Endothelial cell of umbilical vein (primary cell): ENCODE results near the gene PBXIP1.

Experiments
- POLR2AphosphoS5 ChIP-seq: IDR thresholded peaks from 2 replicates; pipeline ENCODE4 v1.6.1; 2012; ENCODE audit warnings: low read depth, mild to moderate bottlenecking, control low read depth, low read length, moderate library complexity; ENCODE audit not compliant: insufficient read depth
- TF ChIP-seq, protein P1 (sequence below), 2 donors: IDR thresholded peaks; 1 replicate in 1 of 2; 2 replicates in 1 of 2; pipeline ENCODE4 v1.5.1; 2011; ENCODE audit warnings: low read length in 2 of 2, mild to moderate bottlenecking in 2 of 2, moderate library complexity in 2 of 2, control low read depth in 1 of 2, inconsistent platforms in 1 of 2, low read depth in 1 of 2; ENCODE audit not compliant: insufficient read depth in 1 of 2; ENCODE audit errors: extremely low read depth in 1 of 2

DNA sequence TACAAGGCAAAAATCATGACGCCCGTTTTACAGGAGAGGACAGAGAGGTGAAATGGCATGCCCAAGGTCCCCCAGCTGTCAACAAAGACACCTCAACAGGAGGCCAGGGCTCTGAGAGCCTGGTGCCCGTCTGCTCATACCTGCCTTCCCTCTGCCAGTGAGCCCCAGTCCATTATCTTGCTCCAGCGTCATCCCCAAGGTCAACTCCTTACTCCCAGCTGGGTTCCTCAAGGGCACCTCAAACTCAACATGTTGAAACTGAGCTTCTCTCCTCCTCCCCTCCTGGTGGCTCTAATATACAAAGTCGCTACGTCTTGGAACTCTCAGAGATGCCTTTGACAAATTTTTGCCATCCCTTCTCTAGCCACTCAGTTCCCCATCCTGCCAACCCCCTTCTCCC lies 3.2 kb downstream of the PBXIP1 start:
- TF ChIP-seq, protein P1, sequence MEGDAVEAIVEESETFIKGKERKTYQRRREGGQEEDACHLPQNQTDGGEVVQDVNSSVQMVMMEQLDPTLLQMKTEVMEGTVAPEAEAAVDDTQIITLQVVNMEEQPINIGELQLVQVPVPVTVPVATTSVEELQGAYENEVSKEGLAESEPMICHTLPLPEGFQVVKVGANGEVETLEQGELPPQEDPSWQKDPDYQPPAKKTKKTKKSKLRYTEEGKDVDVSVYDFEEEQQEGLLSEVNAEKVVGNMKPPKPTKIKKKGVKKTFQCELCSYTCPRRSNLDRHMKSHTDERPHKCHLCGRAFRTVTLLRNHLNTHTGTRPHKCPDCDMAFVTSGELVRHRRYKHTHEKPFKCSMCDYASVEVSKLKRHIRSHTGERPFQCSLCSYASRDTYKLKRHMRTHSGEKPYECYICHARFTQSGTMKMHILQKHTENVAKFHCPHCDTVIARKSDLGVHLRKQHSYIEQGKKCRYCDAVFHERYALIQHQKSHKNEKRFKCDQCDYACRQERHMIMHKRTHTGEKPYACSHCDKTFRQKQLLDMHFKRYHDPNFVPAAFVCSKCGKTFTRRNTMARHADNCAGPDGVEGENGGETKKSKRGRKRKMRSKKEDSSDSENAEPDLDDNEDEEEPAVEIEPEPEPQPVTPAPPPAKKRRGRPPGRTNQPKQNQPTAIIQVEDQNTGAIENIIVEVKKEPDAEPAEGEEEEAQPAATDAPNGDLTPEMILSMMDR (IDR thresholded peaks at IDR 0.05; ENCODE audit: extremely low read depth in 1 of 2, insufficient read depth in 1 of 2, low read depth in 1 of 2, low read length in 2 of 2) = no peak
- no peak for TF ChIP-seq POLR2AphosphoS5
